ENCODE results near the gene NKPD1. TPM values are rescaled to one million over a fixed set of nuclear protein-coding genes. Genes with fewer than 3 reads are reported as not detected.

Gene NKPD1
- total and polyA plus RNA-seq, 2 donors (not counting 3 experiments of a cell fraction or from before 2014, with no cell fraction given): 0.04 TPM; not detected in 1

GRCh38 chr19:45153339-45154063 lies 7.3 kb downstream of the NKPD1 start:
- Histone ChIP-seq H2AFZ (ENCODE audit: low read depth, low read length) (peak overlapping the region; percentile 67), H3K9ac (replicated peaks; ENCODE audit: extremely low read depth, insufficient read depth, low read length) (no peak overlapping the region), H3K27me3 (ENCODE audit: control insufficient read depth in 2 of 2, insufficient read depth in 2 of 2, low read length in 2 of 2) (peaks cover 6 to 15% of the 10 kb centered on the region in 2 experiments), H3K9me3 (replicated peaks; ENCODE audit: control insufficient read depth, insufficient read depth, low read length) (no peaks in the 10 kb centered on the region), H3K4me2 (ENCODE audit: insufficient read depth, low read length) (peak overlapping the region; percentile 15), H3K27ac (ENCODE audit: insufficient read depth, low read depth, low read length) (no peak overlapping the region), H3K79me2 (ENCODE audit: control insufficient read depth, insufficient read depth, low read length) (no peaks in the 10 kb centered on the region), H4K20me1 (replicated peaks; ENCODE audit: control insufficient read depth, extremely low read depth, insufficient read depth, low read length) (no peaks in the 10 kb centered on the region), H3K9me1 (replicated peaks; ENCODE audit: control insufficient read depth, extremely low read depth, insufficient read depth, low read length) (no peaks in the 10 kb centered on the region), H3K4me3 (replicated peaks in 1 of 3; ENCODE audit: insufficient read depth in 1 of 3, low read depth in 1 of 3, low read length in 3 of 3) (peak overlapping the region in 1 of 3 experiments; percentile 3), H3K36me3 (ENCODE audit: control insufficient read depth in 2 of 2, extremely low read depth in 1 of 2, insufficient read depth in 2 of 2, low read length in 2 of 2) (no peaks in the 10 kb centered on the region), H3K4me1 (ENCODE audit: control insufficient read depth, extremely low read depth, insufficient read depth, low read length) (peaks cover 18% of the 10 kb centered on the region)
- dilution Hi-C loops (cut with MboI; ENCODE audit: extremely low pct_ligation_motif_present, low sequenced_read_pairs): no loop called here
- CTCF ChIA-PET: interaction anchor here (1.1 to 1.6 kb wide), 2 partner anchors 9 to 10 kb away, joined by 3 to 5 read pairs; no protein-coding TSS in a partner anchor
- no peak for FAIRE-seq
- no TSS peak for BruUV-seq (replicated peaks)
- TF ChIP-seq MAX (IDR thresholded peaks at IDR 0.05; ENCODE audit: insufficient read depth, insufficient read length) (peak; percentile 31), EZH2 (IDR thresholded peaks at IDR 0.05; ENCODE audit: borderline replicate concordance, low read depth, low read length, severe bottlenecking) (peak; percentile 14), GATA2 (IDR thresholded peaks at IDR 0.05; ENCODE audit: insufficient read depth, insufficient read length, low read depth, low read length) (no peak)
- POLR2A ChIA-PET: no interaction called here
- DNase-seq (ENCODE audit: low read depth, low spot score): peak; percentile 34
- intact Hi-C loops (cut with micrococcal nuclease): no loop called here

GRCh38 chr19:45152504-45153338 lies 8.1 kb downstream of the NKPD1 start:
- Histone ChIP-seq H3K4me2 (ENCODE audit: insufficient read depth, low read length) (no peak overlapping the region), H3K79me2 (ENCODE audit: control insufficient read depth, insufficient read depth, low read length) (no peaks in the 10 kb centered on the region), H4K20me1 (replicated peaks; ENCODE audit: control insufficient read depth, extremely low read depth, insufficient read depth, low read length) (no peaks in the 10 kb centered on the region), H3K4me1 (ENCODE audit: control insufficient read depth, extremely low read depth, insufficient read depth, low read length) (peaks cover 18% of the 10 kb centered on the region), H3K9me3 (replicated peaks; ENCODE audit: control insufficient read depth, insufficient read depth, low read length) (no peaks in the 10 kb centered on the region), H2AFZ (ENCODE audit: low read depth, low read length) (peak overlapping the region; percentile 67), H3K36me3 (ENCODE audit: control insufficient read depth in 2 of 2, extremely low read depth in 1 of 2, insufficient read depth in 2 of 2, low read length in 2 of 2) (no peaks in the 10 kb centered on the region), H3K9me1 (replicated peaks; ENCODE audit: control insufficient read depth, extremely low read depth, insufficient read depth, low read length) (no peaks in the 10 kb centered on the region), H3K4me3 (replicated peaks in 1 of 3; ENCODE audit: insufficient read depth in 1 of 3, low read depth in 1 of 3, low read length in 3 of 3) (peak overlapping the region in 1 of 3 experiments; percentile 3), H3K27me3 (ENCODE audit: control insufficient read depth in 2 of 2, insufficient read depth in 2 of 2, low read length in 2 of 2) (peaks cover 6 to 15% of the 10 kb centered on the region in 2 experiments), H3K27ac (ENCODE audit: insufficient read depth, low read depth, low read length) (no peak overlapping the region), H3K9ac (replicated peaks; ENCODE audit: extremely low read depth, insufficient read depth, low read length) (no peak overlapping the region)
- BruUV-seq (replicated peaks): no TSS peak
- no peak for FAIRE-seq
- CTCF ChIA-PET: interaction anchor here (0.8 to 1.6 kb wide), 4 partner anchors 10 to 26 kb away, joined by 3 to 5 read pairs (median 4); partner anchors contain the start of gene BLOC1S3
- intact Hi-C loops (cut with micrococcal nuclease): no loop called here
- dilution Hi-C loops (cut with MboI; ENCODE audit: extremely low pct_ligation_motif_present, low sequenced_read_pairs): no loop called here
- POLR2A ChIA-PET: interaction anchor here (0.5 kb wide), 1 partner anchor 108 kb away, joined by 3 read pairs; no protein-coding TSS in a partner anchor
- TF ChIP-seq POLR2AphosphoS5 (IDR thresholded peaks at IDR 0.05; ENCODE audit: insufficient read depth, low read depth, low read length) (no peak), CTCF (IDR thresholded peaks at IDR 0.05; ENCODE audit: extremely low read depth in 1 of 2, insufficient read depth in 1 of 2, low read depth in 1 of 2, low read length in 2 of 2) (peak in 1 of 2 donors; percentile 34), MAX (IDR thresholded peaks at IDR 0.05; ENCODE audit: insufficient read depth, insufficient read length) (peak; percentile 73), EZH2 (IDR thresholded peaks at IDR 0.05; ENCODE audit: borderline replicate concordance, low read depth, low read length, severe bottlenecking) (peak; percentile 15), POLR2A (IDR thresholded peaks at IDR 0.05; ENCODE audit: low read depth, low read length) (no peak)
- peak; percentile 48 for DNase-seq (ENCODE audit: low read depth, low spot score)

Measured in endothelial cell of umbilical vein (primary cell).